Stimulated activated naive CD8-positive, alpha-beta T cell treated with anti-CD3 and anti-CD28 coated beads, Interleukin-15, amount 100 ng/mL, for 72 hours (primary cell): ENCODE measurements around the gene PLCG2.
A peak's percentile ranks its signal among the peaks of the same experiment; 100 is the strongest.

Experiments used
- ATAC-seq: fragments of 150-1000 bp; cut with Tn5 transposase; 2 replicates; pipeline ENCODE4 v1.10.0; 2021; ENCODE audit warnings: mild to moderate bottlenecking, moderate library complexity
- DNase-seq, 2 donors: peaks; one replicate each; pipeline ENCODE4 v3.0.0; 2021 to 2022
- H3K27ac Mint-ChIP-seq, 2 donors: one replicate each; pipeline ENCODE4 v1.8.0; 2022; ENCODE audit warnings: mild to moderate bottlenecking in 2 of 2, mixed read lengths in 2 of 2, moderate library complexity in 2 of 2
- H3K27me3 Mint-ChIP-seq: one replicate; pipeline ENCODE4 v1.8.0; 2022; ENCODE audit warnings: mixed read lengths
- H3K4me1 Mint-ChIP-seq: one replicate; pipeline ENCODE4 v1.8.0; 2022; ENCODE audit warnings: mild to moderate bottlenecking, mixed read lengths
- H3K4me3 Mint-ChIP-seq, 2 donors: one replicate each; pipeline ENCODE4 v1.8.0; 2022; ENCODE audit warnings: mild to moderate bottlenecking in 2 of 2, mixed read lengths in 2 of 2, moderate library complexity in 1 of 2
- H3K9me3 Mint-ChIP-seq, 2 donors: one replicate each; pipeline ENCODE4 v1.8.0; 2022; ENCODE audit warnings: mixed read lengths in 2 of 2

Gene PLCG2

GRCh38 chr16:81833751-81834150, 54.7 kb downstream of the PLCG2 start:
- Mint-ChIP-seq H3K27ac (no peak overlapping the region), H3K4me1 (peaks cover 24% of the 10 kb centered on the region), H3K9me3 (no peaks in the 10 kb centered on the region), H3K27me3 (peaks cover 25% of the 10 kb centered on the region), H3K4me3 (no peak overlapping the region)
- DNase-seq (no peak), ATAC-seq (no peak)

GRCh38 chr16:81834868-81835267, 55.8 kb downstream of the PLCG2 start:
- no peak for DNase-seq
- H3K27ac Mint-ChIP-seq = no peak overlapping the region
- H3K4me3 Mint-ChIP-seq = no peak overlapping the region
- no peaks in the 10 kb centered on the region for H3K9me3 Mint-ChIP-seq
- no peak for ATAC-seq
- H3K4me1 Mint-ChIP-seq = peaks cover 24% of the 10 kb centered on the region
- H3K27me3 Mint-ChIP-seq = peaks cover 25% of the 10 kb centered on the region

GRCh38 chr16:81836279-81837054, 57.4 kb downstream of the PLCG2 start:
- Mint-ChIP-seq H3K27me3 (peaks cover 25% of the 10 kb centered on the region), H3K27ac (no peak overlapping the region), H3K4me3 (peak overlapping the region in 1 of 2 donors; percentile 13), H3K9me3 (no peaks in the 10 kb centered on the region), H3K4me1 (peaks cover 20% of the 10 kb centered on the region)
- DNase-seq = no peak
- ATAC-seq = no peak

- H3K9me3 Mint-ChIP-seq = no peaks in the 10 kb centered on the region
- H3K27ac Mint-ChIP-seq = no peak overlapping the region
- peaks cover 20% of the 10 kb centered on the region for H3K4me1 Mint-ChIP-seq
- DNase-seq (no peak), ATAC-seq (no peak)
- peaks cover 30% of the 10 kb centered on the region for H3K27me3 Mint-ChIP-seq
- no peak overlapping the region for H3K4me3 Mint-ChIP-seq
Measured at GRCh38 chr16:81837312-81837751, 58.2 kb downstream of the PLCG2 start.

GRCh38 chr16:81838794-81839193, 59.7 kb downstream of the PLCG2 start:
- Mint-ChIP-seq H3K9me3 (no peaks in the 10 kb centered on the region), H3K4me1 (peaks cover 19% of the 10 kb centered on the region), H3K27me3 (peaks cover 36% of the 10 kb centered on the region), H3K4me3 (no peak overlapping the region), H3K27ac (no peak overlapping the region)
- no peak for DNase-seq
- ATAC-seq = no peak

GRCh38 chr16:81841722-81842121, 62.6 kb downstream of the PLCG2 start:
- Mint-ChIP-seq H3K4me1 (peaks cover 14% of the 10 kb centered on the region), H3K27ac (no peak overlapping the region), H3K27me3 (peaks cover 24% of the 10 kb centered on the region), H3K9me3 (no peaks in the 10 kb centered on the region), H3K4me3 (no peak overlapping the region)
- peak; percentile 40 for ATAC-seq
- DNase-seq = no peak

- no peak overlapping the region for H3K4me3 Mint-ChIP-seq
- H3K4me1 Mint-ChIP-seq = peaks cover 13% of the 10 kb centered on the region
- H3K9me3 Mint-ChIP-seq = no peaks in the 10 kb centered on the region
- DNase-seq (no peak), ATAC-seq (no peak)
- H3K27me3 Mint-ChIP-seq = peaks cover 19% of the 10 kb centered on the region
- H3K27ac Mint-ChIP-seq = no peak overlapping the region
Measured at GRCh38 chr16:81842564-81843242, 63.6 kb downstream of the PLCG2 start.

GRCh38 chr16:81843243-81843582, 64.1 kb downstream of the PLCG2 start:
- Mint-ChIP-seq H3K4me1 (peaks cover 13% of the 10 kb centered on the region), H3K27me3 (peaks cover 19% of the 10 kb centered on the region), H3K4me3 (no peak overlapping the region), H3K9me3 (no peaks in the 10 kb centered on the region), H3K27ac (peak overlapping the region in 1 of 2 donors; percentile 4)
- DNase-seq (no peak), ATAC-seq (no peak)

- no peak overlapping the region for H3K4me3 Mint-ChIP-seq
- H3K9me3 Mint-ChIP-seq = no peaks in the 10 kb centered on the region
- ATAC-seq = no peak
- peaks cover 13% of the 10 kb centered on the region for H3K4me1 Mint-ChIP-seq
- no peak overlapping the region for H3K27ac Mint-ChIP-seq
- no peak for DNase-seq
- H3K27me3 Mint-ChIP-seq = peaks cover 19% of the 10 kb centered on the region
Measured at GRCh38 chr16:81843683-81844082, 64.6 kb downstream of the PLCG2 start.

GRCh38 chr16:81846105-81846504, 67.0 kb downstream of the PLCG2 start:
- Mint-ChIP-seq H3K27ac (no peak overlapping the region), H3K4me1 (peaks cover 13% of the 10 kb centered on the region), H3K4me3 (no peak overlapping the region), H3K9me3 (no peaks in the 10 kb centered on the region), H3K27me3 (peaks cover 25% of the 10 kb centered on the region)
- no peak for ATAC-seq
- no peak for DNase-seq

- DNase-seq (no peak), ATAC-seq (no peak)
- H3K4me1 Mint-ChIP-seq = no peaks in the 10 kb centered on the region
- H3K27me3 Mint-ChIP-seq = peaks cover 13% of the 10 kb centered on the region
- H3K4me3 Mint-ChIP-seq = no peak overlapping the region
- H3K27ac Mint-ChIP-seq = no peak overlapping the region
- H3K9me3 Mint-ChIP-seq = no peaks in the 10 kb centered on the region
Measured at GRCh38 chr16:81848306-81848853, 69.3 kb downstream of the PLCG2 start.

GRCh38 chr16:81850197-81850944, 71.3 kb downstream of the PLCG2 start:
- H3K4me3 Mint-ChIP-seq = no peak overlapping the region
- no peak overlapping the region for H3K27ac Mint-ChIP-seq
- peaks cover 15% of the 10 kb centered on the region for H3K27me3 Mint-ChIP-seq
- DNase-seq (no peak), ATAC-seq (no peak)
- H3K9me3 Mint-ChIP-seq = no peaks in the 10 kb centered on the region
- no peaks in the 10 kb centered on the region for H3K4me1 Mint-ChIP-seq

- H3K4me3 Mint-ChIP-seq = no peak overlapping the region
- ATAC-seq = no peak
- no peaks in the 10 kb centered on the region for H3K9me3 Mint-ChIP-seq
- H3K4me1 Mint-ChIP-seq = no peaks in the 10 kb centered on the region
- peaks cover 16% of the 10 kb centered on the region for H3K27me3 Mint-ChIP-seq
- H3K27ac Mint-ChIP-seq = no peak overlapping the region
- DNase-seq = no peak
Measured at GRCh38 chr16:81852347-81852746, 73.3 kb downstream of the PLCG2 start.

- DNase-seq (no peak), ATAC-seq (no peak)
- Mint-ChIP-seq H3K4me3 (no peak overlapping the region), H3K9me3 (no peaks in the 10 kb centered on the region), H3K4me1 (no peaks in the 10 kb centered on the region), H3K27me3 (peaks cover 9% of the 10 kb centered on the region), H3K27ac (no peak overlapping the region)
Measured at GRCh38 chr16:81855552-81856153, 76.6 kb downstream of the PLCG2 start.
